ENCODE results near the gene DESI2.

- TF ChIP-seq CTCF (IDR thresholded peaks at IDR 0.05; ENCODE audit: insufficient read depth, low read depth, low read length) = no peak
- no peak for TF ChIP-seq EZH2 (IDR thresholded peaks at IDR 0.05; ENCODE audit: insufficient read depth, low read length)
These were observed 26.2 kb upstream of the DESI2 start for GRCh38 chr1:244626709-244627108.
